Measurements from ENCODE around the gene PYGM. TPM values are rescaled to one million over a fixed set of nuclear protein-coding genes. Genes with fewer than 3 reads are reported as not detected.

PYGM gene
- total RNA-seq, 1 donor from 2014 or later: 3.1 TPM

GRCh38 chr11:64767344-64768299 lies 7.8 kb upstream of the PYGM start:
- intact Hi-C loops (cut with micrococcal nuclease): loop anchor here (1.0 kb wide), 1 partner anchor 23 kb away; the partner anchor contains the start of gene RASGRP2
- Mint-ChIP-seq H3K4me1 (peaks cover 70% of the 10 kb centered on the region), H3K4me3 (peak overlapping the region; percentile 41), H3K27me3 (no peaks in the 10 kb centered on the region), H3K36me3 (ENCODE audit: low read depth) (peaks cover 89% of the 10 kb centered on the region), H3K9me3 (no peaks in the 10 kb centered on the region), H3K27ac (peak overlapping the region; percentile 74)
- DNase-seq: peak; percentile 95

GRCh38 chr11:64766881-64767280 lies 7.1 kb upstream of the PYGM start:
- DNase-seq: no peak
- peak overlapping the region; percentile 6 for H3K4me3 Mint-ChIP-seq
- peaks cover 70% of the 10 kb centered on the region for H3K4me1 Mint-ChIP-seq
- intact Hi-C loops (cut with micrococcal nuclease): loop anchor here (1.0 kb wide), 1 partner anchor 23 kb away; the partner anchor contains the start of gene RASGRP2
- no peaks in the 10 kb centered on the region for H3K9me3 Mint-ChIP-seq
- no peak overlapping the region for H3K27ac Mint-ChIP-seq
- H3K36me3 Mint-ChIP-seq (ENCODE audit: low read depth): peaks cover 87% of the 10 kb centered on the region
- H3K27me3 Mint-ChIP-seq: no peaks in the 10 kb centered on the region

DNA sequence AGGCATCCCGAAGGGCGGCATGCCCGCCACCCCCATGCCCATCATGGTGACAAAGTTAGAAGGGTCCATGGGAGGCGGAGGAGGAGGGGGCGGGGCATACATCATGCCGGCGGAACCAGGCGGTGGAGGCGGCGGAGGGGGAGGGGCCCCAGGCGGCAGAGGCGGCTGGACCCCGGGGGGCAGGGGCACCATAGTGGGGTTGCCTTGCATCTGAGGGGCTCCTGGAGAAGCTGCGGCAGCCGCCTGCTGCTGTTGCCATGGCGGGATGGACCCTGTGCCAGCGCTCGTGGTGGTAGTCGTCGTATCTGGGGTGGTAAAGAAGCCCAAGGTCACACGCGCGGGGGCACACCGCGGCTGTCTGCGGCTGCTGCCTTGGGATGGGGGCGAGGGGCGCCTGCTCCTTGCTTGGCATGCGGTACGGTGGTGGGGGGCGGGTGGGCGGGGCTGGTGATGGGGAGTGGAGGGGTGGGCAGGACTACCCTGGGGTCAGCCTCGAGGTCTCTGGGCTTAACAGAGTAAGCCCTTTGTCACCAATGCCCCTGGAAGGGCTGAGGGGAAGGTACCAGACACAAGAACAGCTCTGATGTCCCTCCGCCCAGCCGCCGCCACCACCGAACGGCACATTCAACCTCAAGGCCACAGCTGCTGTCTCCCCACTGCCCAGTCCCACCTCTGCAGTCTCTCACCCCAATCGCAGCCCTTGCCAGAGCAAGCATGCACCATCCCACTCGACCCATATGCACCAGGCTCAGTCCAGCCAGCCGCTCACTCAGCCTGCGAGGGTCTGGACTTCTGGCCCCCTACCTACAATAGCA lies 6.3 kb upstream of the PYGM start:
- intact Hi-C loops (cut with micrococcal nuclease): loop anchor here (2.0 kb wide), 1 partner anchor 13 kb away; the partner anchor contains the start of gene SF1
- H3K4me3 Mint-ChIP-seq: peak overlapping the region; percentile 72
- H3K9me3 Mint-ChIP-seq: no peaks in the 10 kb centered on the region
- H3K27me3 Mint-ChIP-seq: no peaks in the 10 kb centered on the region
- H3K36me3 Mint-ChIP-seq (ENCODE audit: low read depth): peaks cover 82% of the 10 kb centered on the region
- H3K27ac Mint-ChIP-seq: no peak overlapping the region
- DNase-seq: no peak
- peaks cover 71% of the 10 kb centered on the region for H3K4me1 Mint-ChIP-seq

DNA sequence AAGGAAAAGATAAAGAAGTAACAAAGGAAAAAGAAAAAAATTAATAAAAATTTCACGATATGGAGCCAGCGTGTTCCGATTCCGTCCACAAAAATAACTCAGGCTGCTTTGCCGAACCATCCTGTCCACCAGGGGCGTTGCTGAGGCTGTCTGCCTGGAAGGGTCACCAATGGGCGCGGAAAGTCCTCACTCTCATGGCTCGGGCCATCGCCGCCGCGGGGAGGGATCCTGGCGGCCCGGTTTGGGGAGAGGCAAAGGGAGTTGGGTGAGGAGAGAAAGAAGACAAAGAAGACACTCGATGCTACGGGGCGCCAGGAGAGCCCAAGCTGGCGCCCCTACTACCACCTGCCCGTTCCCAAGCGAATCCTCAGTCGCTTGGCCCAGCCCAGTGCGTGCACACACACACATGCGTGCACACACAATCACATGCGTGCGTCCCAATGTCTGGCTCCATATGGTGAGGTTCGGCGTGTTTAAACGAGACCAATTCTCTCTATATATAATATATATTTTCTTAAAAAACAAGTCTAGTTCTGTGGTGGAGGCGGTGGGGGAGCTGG lies 5.6 kb upstream of the PYGM start:
- Mint-ChIP-seq H3K4me1 (peaks cover 75% of the 10 kb centered on the region), H3K9me3 (no peaks in the 10 kb centered on the region), H3K27me3 (no peaks in the 10 kb centered on the region), H3K36me3 (ENCODE audit: low read depth) (peaks cover 78% of the 10 kb centered on the region), H3K4me3 (peak overlapping the region; percentile 72), H3K27ac (peak overlapping the region; percentile 74)
- DNase-seq: no peak
- intact Hi-C loops (cut with micrococcal nuclease): loop anchor here (2.0 kb wide), 1 partner anchor 13 kb away; the partner anchor contains the start of gene SF1

GRCh38 chr11:64764753-64765152 lies 5.0 kb upstream of the PYGM start:
- H3K4me1 Mint-ChIP-seq: peaks cover 77% of the 10 kb centered on the region
- no peaks in the 10 kb centered on the region for H3K27me3 Mint-ChIP-seq
- intact Hi-C loops (cut with micrococcal nuclease): loop anchor here (2.0 kb wide), 1 partner anchor 14 kb away; the partner anchor contains the start of gene SF1
- no peak for DNase-seq
- peak overlapping the region; percentile 72 for H3K4me3 Mint-ChIP-seq
- H3K36me3 Mint-ChIP-seq (ENCODE audit: low read depth): peaks cover 76% of the 10 kb centered on the region
- H3K9me3 Mint-ChIP-seq: no peaks in the 10 kb centered on the region
- peak overlapping the region; percentile 74 for H3K27ac Mint-ChIP-seq

GRCh38 chr11:64764040-64764611 lies 4.4 kb upstream of the PYGM start:
- Mint-ChIP-seq H3K4me1 (peaks cover 74% of the 10 kb centered on the region), H3K4me3 (peak overlapping the region; percentile 72), H3K9me3 (no peaks in the 10 kb centered on the region), H3K36me3 (ENCODE audit: low read depth) (peaks cover 69% of the 10 kb centered on the region), H3K27ac (peak overlapping the region; percentile 74), H3K27me3 (no peaks in the 10 kb centered on the region)
- intact Hi-C loops (cut with micrococcal nuclease): loop anchor here (2.0 kb wide), 1 partner anchor 15 kb away; the partner anchor contains the start of gene SF1
- peak; percentile 88 for DNase-seq

- H3K4me1 Mint-ChIP-seq: peaks cover 72% of the 10 kb centered on the region
- intact Hi-C loops (cut with micrococcal nuclease): loop anchor here (2.0 kb wide), 1 partner anchor 15 kb away; the partner anchor contains the start of gene SF1
- H3K36me3 Mint-ChIP-seq (ENCODE audit: low read depth): peaks cover 64% of the 10 kb centered on the region
Measured at GRCh38 chr11:64763526-64764039, 3.8 kb upstream of the PYGM start.

DNA sequence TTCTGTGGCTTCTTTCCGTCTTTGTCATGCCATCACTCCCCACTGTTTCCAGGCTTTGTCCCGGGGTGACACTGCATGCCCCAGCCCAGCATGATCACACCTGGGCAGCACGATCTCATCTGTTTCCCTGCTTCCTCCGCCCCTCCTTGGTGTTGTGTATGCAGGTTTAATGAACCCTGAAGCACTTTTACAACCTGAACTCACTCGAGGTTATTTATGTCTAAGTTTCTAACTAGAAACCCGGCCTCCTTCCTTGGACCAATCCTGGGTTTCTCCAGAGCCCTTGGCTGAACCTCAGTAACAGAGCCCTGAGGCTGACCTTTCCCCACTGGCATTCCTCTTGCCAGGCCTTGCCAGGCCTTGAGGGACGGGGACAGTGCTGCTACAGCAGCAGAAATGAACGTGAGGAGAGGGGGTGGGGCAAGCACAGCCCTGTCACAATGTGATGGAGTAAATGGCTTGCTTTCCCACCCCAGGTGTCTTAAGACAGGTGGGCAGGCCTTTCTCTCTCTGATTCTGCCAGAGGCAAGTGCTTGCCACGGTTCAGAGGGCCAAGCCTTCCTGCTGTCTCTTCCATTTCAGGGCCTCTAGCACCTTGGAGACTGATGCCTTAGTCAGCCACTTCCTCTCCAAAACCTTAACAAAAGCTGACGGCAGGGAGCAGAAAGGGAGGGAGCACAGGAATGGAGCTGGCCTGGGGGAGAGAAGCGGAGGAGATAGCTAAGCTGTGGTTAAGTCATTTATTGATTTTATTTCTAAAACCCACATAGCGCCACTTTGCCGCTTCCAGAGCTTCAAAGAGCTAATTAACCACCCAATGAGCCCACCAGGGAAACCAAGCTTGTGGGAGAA lies 3.1 kb upstream of the PYGM start:
- peak overlapping the region; percentile 74 for H3K27ac Mint-ChIP-seq
- H3K4me1 Mint-ChIP-seq: peaks cover 66% of the 10 kb centered on the region

More at GRCh38 chr11:64763526-64764039, 3.8 kb upstream of the PYGM start:
- Mint-ChIP-seq H3K4me3 (peak overlapping the region; percentile 72), H3K27me3 (no peaks in the 10 kb centered on the region), H3K9me3 (no peaks in the 10 kb centered on the region), H3K27ac (peak overlapping the region; percentile 74)
- no peak for DNase-seq

DNA sequence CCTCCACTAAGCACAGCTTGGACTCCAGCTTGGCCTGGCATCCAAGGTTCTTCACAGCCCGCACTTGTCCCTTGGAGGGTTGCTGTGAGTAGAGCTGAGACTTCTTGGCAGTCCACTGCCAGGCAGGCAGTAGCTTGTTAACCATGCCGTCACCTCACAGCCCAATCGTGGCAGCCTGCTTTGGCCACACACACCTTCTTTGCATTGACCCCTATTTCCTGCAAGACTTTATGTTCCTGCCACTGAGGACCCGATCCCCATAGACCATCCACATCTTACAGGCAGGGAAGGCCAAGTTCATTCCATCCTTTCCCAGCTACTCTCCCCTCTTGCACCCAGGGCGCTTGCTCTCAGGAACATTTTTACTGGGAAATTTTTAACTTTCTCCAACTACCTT lies 2.5 kb upstream of the PYGM start:
- no peak for DNase-seq
- H3K27me3 Mint-ChIP-seq: no peaks in the 10 kb centered on the region
- H3K4me3 Mint-ChIP-seq: peak overlapping the region; percentile 72
- intact Hi-C loops (cut with micrococcal nuclease): no loop called here
- H3K4me1 Mint-ChIP-seq: peaks cover 64% of the 10 kb centered on the region
- peak overlapping the region; percentile 74 for H3K27ac Mint-ChIP-seq
- no peaks in the 10 kb centered on the region for H3K9me3 Mint-ChIP-seq
- peaks cover 53% of the 10 kb centered on the region for H3K36me3 Mint-ChIP-seq (ENCODE audit: low read depth)

More for the DNA sequence above, 3.1 kb upstream of the PYGM start:
- H3K9me3 Mint-ChIP-seq: no peaks in the 10 kb centered on the region
- DNase-seq: peak; percentile 78
- H3K36me3 Mint-ChIP-seq (ENCODE audit: low read depth): peaks cover 57% of the 10 kb centered on the region
- peak overlapping the region; percentile 72 for H3K4me3 Mint-ChIP-seq
- intact Hi-C loops (cut with micrococcal nuclease): no loop called here
- H3K27me3 Mint-ChIP-seq: no peaks in the 10 kb centered on the region

GRCh38 chr11:64760759-64761420 lies 1.1 kb upstream of the PYGM start:
- Mint-ChIP-seq H3K27me3 (no peaks in the 10 kb centered on the region), H3K36me3 (ENCODE audit: low read depth) (peaks cover 43% of the 10 kb centered on the region), H3K4me3 (peak overlapping the region; percentile 74), H3K4me1 (peaks cover 56% of the 10 kb centered on the region), H3K9me3 (no peaks in the 10 kb centered on the region), H3K27ac (peak overlapping the region; percentile 86)
- intact Hi-C loops (cut with micrococcal nuclease): no loop called here
- peak; percentile 74 for DNase-seq

GRCh38 chr11:64759131-64759721 lies 548 bp downstream of the PYGM start:
- peaks cover 27% of the 10 kb centered on the region for H3K36me3 Mint-ChIP-seq (ENCODE audit: low read depth)
- intact Hi-C loops (cut with micrococcal nuclease): no loop called here
- H3K27ac Mint-ChIP-seq: no peak overlapping the region
- no peaks in the 10 kb centered on the region for H3K27me3 Mint-ChIP-seq
- no peak overlapping the region for H3K4me3 Mint-ChIP-seq
- no peaks in the 10 kb centered on the region for H3K9me3 Mint-ChIP-seq
- peaks cover 42% of the 10 kb centered on the region for H3K4me1 Mint-ChIP-seq
- DNase-seq: no peak
